OCI-LY7 (cell line): ENCODE data around the gene RAB31. TPM values are rescaled to one million over a fixed set of nuclear protein-coding genes. Genes with fewer than 3 reads are reported as not detected.

Source experiments
- BruUV-seq: library from RNA; stranded (reverse); fragments of 400-500 nt; replicated peaks from 2 replicates; lab custom pipeline; 2021; lab: Mats Ljungman, UMichigan
- CTCF ChIA-PET: fragments of 300-600 bp; sonication (Branson Sonifier 250); formaldehyde crosslinking; loops from one replicate; lab custom pipeline; 2022; ENCODE audit warnings: antibody characterized with exemption; ENCODE audit not compliant: unreplicated experiment; lab: Charles Lee
- POLR2A ChIA-PET: fragments of 300-600 bp; sonication (Branson Sonifier 250); formaldehyde crosslinking; loops from one replicate; lab custom pipeline; 2022; ENCODE audit warnings: antibody characterized with exemption; lab: Charles Lee
- DNase-seq: peaks from one replicate; pipeline ENCODE4 v3.0.0-alpha.2; 2015; ENCODE audit warnings: low spot score
- H2AFZ ChIP-seq: fragments of 200-600 bp; sonication (generic), shearing (Covaris generic); 2 replicates; pipeline ENCODE4 v1.6.1; 2014; ENCODE audit warnings: mild to moderate bottlenecking, antibody characterized with exemption, low read length, moderate library complexity
- H3K27ac ChIP-seq: fragments of 200-600 bp; sonication (generic); 2 replicates; pipeline ENCODE4 v1.5.1; 2014; ENCODE audit warnings: mixed run types, low read depth, mild to moderate bottlenecking, moderate library complexity, low read length, inconsistent platforms; ENCODE audit not compliant: poor library complexity, severe bottlenecking
- H3K36me3 ChIP-seq: fragments of 200-600 bp; sonication (generic); 2 replicates; pipeline ENCODE4 v1.6.1; 2014; ENCODE audit warnings: mild to moderate bottlenecking, antibody characterized with exemption, low read length, moderate library complexity, mixed read lengths; ENCODE audit not compliant: insufficient read depth
- H3K4me1 ChIP-seq: fragments of 200-600 bp; sonication (generic); 2 replicates; pipeline ENCODE4 v1.5.1; 2014; ENCODE audit warnings: mild to moderate bottlenecking, low read length; ENCODE audit not compliant: insufficient read depth, poor library complexity, severe bottlenecking
- H3K4me2 ChIP-seq: fragments of 200-600 bp; sonication (generic); 2 replicates; pipeline ENCODE4 v1.6.1; 2014; ENCODE audit warnings: mild to moderate bottlenecking, low read length
- H3K4me3 ChIP-seq: fragments of 200-600 bp; sonication (generic); 2 replicates; pipeline ENCODE4 v1.5.1; 2014; ENCODE audit warnings: mild to moderate bottlenecking, low read depth, low read length; ENCODE audit not compliant: poor library complexity, severe bottlenecking
- H3K79me2 ChIP-seq: fragments of 200-600 bp; sonication (generic); 2 replicates; pipeline ENCODE4 v1.6.1; 2016; ENCODE audit warnings: low read depth, mild to moderate bottlenecking, low read length, moderate library complexity, mixed read lengths; ENCODE audit not compliant: insufficient read depth
- H3K9me2 ChIP-seq: fragments of 200-600 bp; sonication (generic); 2 replicates; pipeline ENCODE4 v1.6.1; 2016; ENCODE audit warnings: mild to moderate bottlenecking, low read length, mixed read lengths; ENCODE audit not compliant: insufficient read depth
- H3K9me3 ChIP-seq: fragments of 200-600 bp; sonication (generic); 2 replicates; pipeline ENCODE4 v1.6.1; 2014; ENCODE audit warnings: mild to moderate bottlenecking, mixed run types, low read length, mixed read lengths
- H4K20me1 ChIP-seq: fragments of 200-600 bp; sonication (generic); 2 replicates; pipeline ENCODE4 v1.6.1; 2014; ENCODE audit warnings: mild to moderate bottlenecking, antibody characterized with exemption, low read length, moderate library complexity, mixed read lengths; ENCODE audit not compliant: insufficient read depth
- CTCF ChIP-seq: fragments of 200-600 bp; sonication (generic); conservative IDR thresholded peaks from 2 replicates; pipeline ENCODE4 v1.5.1; 2014; ENCODE audit warnings: mild to moderate bottlenecking, antibody characterized with exemption, low read length, moderate library complexity, mixed read lengths
- EZH2phosphoT487 ChIP-seq: fragments of 200-600 bp; sonication (generic); IDR thresholded peaks from 2 replicates; pipeline ENCODE4 v1.6.1; 2018; ENCODE audit warnings: low read depth, borderline replicate concordance, mild to moderate bottlenecking, mixed run types, antibody characterized with exemption, low read length, moderate library complexity, mixed read lengths
- intact Hi-C: fragments of 100-400 bp; cut with micrococcal nuclease; formaldehyde crosslinking; loops from one replicate; pipeline ENCODE4 v1.10.0; 2022; ENCODE audit not compliant: unreplicated experiment
- total RNA-seq, 2 experiments: library from RNA; depleted of rRNA in 1 of 2; stranded (reverse); fragments of >200 nt in 1 of 2; shearing (Covaris generic) in 1 of 2; gene quantifications; 2 replicates each; pipeline ENCODE4 v1.2.3, GENCODE V29; 2014 to 2022

Gene RAB31
- total RNA-seq, 2 experiments from 2014 or later, result not detected

GRCh38 chr18:9696112-9696511, 12.0 kb upstream of the RAB31 start:
- ChIA-PET CTCF (no interaction called here), POLR2A (no interaction called here)
- Histone ChIP-seq H3K9me2 (no peaks in the 10 kb centered on the region), H3K4me2 (no peak overlapping the region), H3K79me2 (no peaks in the 10 kb centered on the region), H3K36me3 (no peaks in the 10 kb centered on the region), H3K9me3 (no peaks in the 10 kb centered on the region), H4K20me1 (no peaks in the 10 kb centered on the region), H3K4me3 (no peak overlapping the region), H2AFZ (no peak overlapping the region), H3K27ac (no peak overlapping the region), H3K4me1 (no peaks in the 10 kb centered on the region)
- no peak for DNase-seq
- BruUV-seq, result no TSS peak
- no peak for TF ChIP-seq EZH2phosphoT487
- TF ChIP-seq CTCF, result no peak
- intact Hi-C loops, result no loop called here

GRCh38 chr18:9696701-9697100, 11.4 kb upstream of the RAB31 start:
- Histone ChIP-seq H3K9me3 (no peaks in the 10 kb centered on the region), H3K27ac (no peak overlapping the region), H3K36me3 (no peaks in the 10 kb centered on the region), H3K4me2 (no peak overlapping the region), H3K9me2 (no peaks in the 10 kb centered on the region), H4K20me1 (no peaks in the 10 kb centered on the region), H3K79me2 (no peaks in the 10 kb centered on the region), H2AFZ (no peak overlapping the region), H3K4me1 (no peaks in the 10 kb centered on the region), H3K4me3 (no peak overlapping the region)
- no peak for DNase-seq
- ChIA-PET POLR2A (no interaction called here), CTCF (no interaction called here)
- no TSS peak for BruUV-seq
- no peak for TF ChIP-seq CTCF
- TF ChIP-seq EZH2phosphoT487, result no peak
- intact Hi-C loops, result no loop called here

- no peaks in the 10 kb centered on the region for H3K9me2 ChIP-seq
- no peaks in the 10 kb centered on the region for H4K20me1 ChIP-seq
- H3K4me2 ChIP-seq, result no peak overlapping the region
- no peak overlapping the region for H2AFZ ChIP-seq
- H3K27ac ChIP-seq, result no peak overlapping the region
- no peaks in the 10 kb centered on the region for H3K36me3 ChIP-seq
- no TSS peak for BruUV-seq
- no peak for TF ChIP-seq EZH2phosphoT487
- TF ChIP-seq CTCF, result no peak
- peaks cover 2% of the 10 kb centered on the region for H3K4me1 ChIP-seq
- CTCF ChIA-PET, result no interaction called here
- no peak overlapping the region for H3K4me3 ChIP-seq
- POLR2A ChIA-PET, result no interaction called here
- intact Hi-C loops, result no loop called here
- DNase-seq, result no peak
- H3K9me3 ChIP-seq, result no peaks in the 10 kb centered on the region
- no peaks in the 10 kb centered on the region for H3K79me2 ChIP-seq
Measured at GRCh38 chr18:9697121-9697520, 11.0 kb upstream of the RAB31 start.
